DMS53 (cell line): ENCODE data around the gene TLR9.

Source experiments
- DNase-seq: peaks from one replicate; lab custom pipeline; 2025; lab: John Stamatoyannopoulos, UW

The TLR9 gene

DNA sequence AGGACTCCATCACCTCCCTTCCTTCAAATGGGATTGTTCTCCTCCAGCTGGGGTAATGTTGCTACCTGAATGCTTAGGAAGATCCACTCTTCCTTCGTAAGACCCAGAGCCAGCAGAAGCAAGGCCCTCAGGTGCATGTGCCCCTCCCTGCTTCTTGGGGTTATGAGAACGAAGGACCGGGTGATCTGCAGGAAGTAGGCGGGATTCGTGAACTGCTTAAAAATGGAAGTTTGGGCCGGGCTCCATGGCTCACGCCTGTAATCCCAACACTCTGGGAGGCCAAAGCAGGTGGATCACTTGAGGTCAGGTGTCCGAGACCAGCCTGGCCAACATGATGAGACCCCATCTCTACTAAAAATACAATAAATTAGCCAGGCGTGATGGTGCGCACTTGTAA lies 8.0 kb downstream of the TLR9 start:
- DNase-seq: no peak

DNA sequence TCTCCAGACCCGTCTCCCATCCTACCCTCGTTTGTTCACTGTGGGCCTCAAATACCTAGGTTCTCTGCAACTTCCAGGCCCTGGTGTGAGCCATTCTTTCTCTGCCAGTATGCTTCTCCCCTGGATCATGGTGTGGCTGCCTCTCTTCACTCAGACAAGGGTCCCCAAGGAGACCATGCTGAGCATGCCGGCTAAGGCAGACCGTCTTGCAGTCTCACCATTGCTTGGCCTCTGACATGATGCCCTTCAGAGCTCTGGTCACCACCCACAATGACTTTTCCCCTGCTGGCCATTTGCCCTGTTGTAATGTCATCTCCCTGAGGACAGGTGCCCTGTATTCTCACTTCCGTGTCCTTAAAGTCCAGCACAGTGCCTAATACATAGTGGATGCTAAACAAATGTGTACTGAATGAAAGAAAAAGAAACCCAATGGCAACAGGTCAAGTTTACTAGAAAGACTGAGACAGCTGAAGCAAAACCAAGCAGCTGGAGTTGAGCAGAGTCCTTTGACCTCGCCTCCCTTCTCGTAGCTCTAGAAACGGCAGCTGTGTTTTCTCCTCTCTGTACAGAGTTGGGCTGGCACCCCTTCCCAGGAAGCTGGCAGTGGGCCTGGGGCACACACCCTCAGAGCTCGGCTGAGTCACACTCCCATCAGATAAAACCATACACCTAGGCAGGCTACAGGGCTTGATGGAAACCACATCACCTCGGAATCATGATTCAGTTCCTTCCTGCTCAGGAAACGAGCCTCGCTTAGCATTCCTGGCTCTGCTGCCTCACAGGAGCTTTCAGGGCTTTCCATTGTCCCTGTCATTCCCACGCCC lies 8.6 kb downstream of the TLR9 start:
- DNase-seq: peak; percentile 71

DNA sequence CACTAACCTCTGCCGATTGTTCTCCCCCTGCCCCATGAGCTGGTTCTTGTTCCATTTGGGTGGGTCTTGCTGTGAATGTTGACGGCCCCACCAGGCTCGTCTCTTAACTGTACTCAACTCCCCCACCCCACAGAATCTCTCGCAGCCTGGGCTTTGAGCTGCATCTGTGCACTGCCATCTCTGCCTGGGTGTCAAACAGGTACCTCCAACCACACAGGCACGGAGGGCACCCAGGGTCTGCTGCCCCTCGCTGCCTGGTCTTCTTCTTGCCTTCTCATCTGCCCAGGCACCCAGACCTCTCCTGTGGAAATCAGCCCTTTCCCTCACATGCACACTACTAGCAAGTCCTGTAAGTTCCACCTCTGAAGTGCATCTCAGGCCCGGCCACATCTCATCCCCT lies 10.1 kb downstream of the TLR9 start:
- no peak for DNase-seq

DNA sequence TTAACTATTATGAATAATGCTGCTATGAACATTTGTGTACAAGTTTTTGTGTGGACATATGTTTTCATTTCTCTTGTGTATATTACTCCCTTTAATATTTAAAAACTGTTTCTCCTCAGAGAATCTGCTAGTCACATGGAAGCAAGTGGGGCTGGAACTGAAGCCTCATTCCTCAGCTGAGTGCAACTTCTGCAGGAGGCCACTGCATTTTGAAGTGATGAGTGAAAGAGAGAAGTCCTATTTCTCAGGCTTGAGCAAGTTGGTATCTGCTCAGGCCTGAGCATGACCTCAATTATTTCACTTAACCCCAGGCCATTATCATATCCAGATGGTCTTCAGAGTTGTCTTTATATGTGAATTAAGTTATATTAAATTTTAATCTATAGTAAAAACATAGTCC lies 11.5 kb downstream of the TLR9 start:
- no peak for DNase-seq

DNA sequence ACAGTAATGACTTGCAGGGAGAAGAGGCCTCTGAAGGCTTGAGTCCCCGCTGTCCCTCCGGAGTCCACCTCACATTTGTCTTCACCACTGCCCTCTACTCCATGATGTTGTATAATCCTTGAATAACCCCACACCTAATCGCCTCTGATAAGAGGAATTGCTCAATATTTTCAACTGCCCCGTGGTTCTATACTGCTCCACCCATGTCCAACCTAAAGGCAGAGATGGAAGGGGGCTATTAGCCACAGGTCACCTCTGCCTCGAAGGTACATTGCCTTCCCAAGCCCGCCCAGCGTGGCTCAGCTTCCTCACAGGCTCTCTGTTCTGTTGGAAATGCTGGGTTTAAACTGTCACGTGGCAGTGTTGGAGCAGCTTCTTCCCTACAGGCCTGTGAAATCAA lies 12.4 kb downstream of the TLR9 start:
- no peak for DNase-seq

DNA sequence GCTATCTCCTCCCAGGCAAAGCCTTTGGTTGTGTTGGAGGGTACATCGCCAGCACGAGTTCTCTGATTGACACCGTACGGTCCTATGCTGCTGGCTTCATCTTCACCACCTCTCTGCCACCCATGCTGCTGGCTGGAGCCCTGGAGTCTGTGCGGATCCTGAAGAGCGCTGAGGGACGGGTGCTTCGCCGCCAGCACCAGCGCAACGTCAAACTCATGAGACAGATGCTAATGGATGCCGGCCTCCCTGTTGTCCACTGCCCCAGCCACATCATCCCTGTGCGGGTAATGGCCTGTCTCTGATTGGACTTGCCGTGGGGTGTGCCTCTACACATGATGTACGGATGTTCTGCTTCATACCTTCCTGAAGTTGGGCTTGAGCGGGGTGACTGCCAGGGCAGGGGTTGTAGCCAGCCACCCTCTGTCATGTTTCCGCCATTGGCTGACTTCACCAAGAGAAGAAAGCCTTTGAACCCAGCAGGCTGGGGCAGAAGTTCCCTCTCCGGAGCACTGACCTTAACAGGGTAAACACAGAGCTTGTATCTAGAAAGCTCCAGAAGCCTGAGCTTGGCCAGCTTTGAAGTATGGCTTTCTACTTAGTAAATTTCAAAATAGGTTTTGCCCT lies 14.1 kb downstream of the TLR9 start:
- no peak for DNase-seq

DNA sequence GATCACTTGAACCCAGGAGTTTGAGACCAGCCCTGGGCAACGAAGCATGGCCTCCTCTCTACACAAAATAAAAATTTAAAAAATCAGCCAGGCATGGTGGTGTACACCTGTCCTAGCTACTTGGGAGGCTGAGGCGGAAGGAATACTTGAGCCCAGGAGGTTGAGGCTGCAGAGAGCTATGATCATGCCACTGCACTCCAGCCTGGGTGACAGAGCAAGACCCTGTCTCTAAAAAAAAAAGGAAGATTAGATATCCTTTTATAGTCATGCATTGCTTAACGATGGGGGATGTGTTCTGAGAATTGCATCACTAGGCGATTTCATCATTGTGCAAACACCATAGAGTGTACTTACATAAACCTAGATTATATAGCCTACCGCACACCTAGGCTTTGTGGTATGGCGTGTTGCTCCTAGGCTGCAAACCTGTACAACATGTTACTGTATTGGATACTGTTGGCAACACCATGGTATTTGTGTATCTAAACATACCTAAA lies 14.8 kb downstream of the TLR9 start:
- DNase-seq: peak; percentile 73

DNA sequence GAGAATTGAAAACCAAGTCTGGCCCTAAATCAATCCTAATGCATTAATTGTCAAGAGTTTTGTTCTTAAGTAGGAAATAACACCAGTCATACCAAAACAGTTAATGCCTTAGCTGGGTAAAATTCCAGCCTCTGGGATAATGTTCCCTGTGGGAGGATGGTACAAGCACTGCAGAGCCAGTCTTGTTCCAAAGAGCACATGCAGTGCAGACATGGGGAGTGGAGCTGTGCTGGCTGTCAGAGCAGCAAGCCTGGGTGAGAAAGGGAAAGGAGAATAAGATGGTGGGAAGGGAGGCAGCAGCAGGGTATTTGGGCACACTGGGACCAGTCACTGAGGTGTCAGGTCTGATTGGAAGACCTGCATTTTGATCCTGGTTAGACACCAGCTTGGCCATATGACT lies 15.4 kb downstream of the TLR9 start:
- no peak for DNase-seq

DNA sequence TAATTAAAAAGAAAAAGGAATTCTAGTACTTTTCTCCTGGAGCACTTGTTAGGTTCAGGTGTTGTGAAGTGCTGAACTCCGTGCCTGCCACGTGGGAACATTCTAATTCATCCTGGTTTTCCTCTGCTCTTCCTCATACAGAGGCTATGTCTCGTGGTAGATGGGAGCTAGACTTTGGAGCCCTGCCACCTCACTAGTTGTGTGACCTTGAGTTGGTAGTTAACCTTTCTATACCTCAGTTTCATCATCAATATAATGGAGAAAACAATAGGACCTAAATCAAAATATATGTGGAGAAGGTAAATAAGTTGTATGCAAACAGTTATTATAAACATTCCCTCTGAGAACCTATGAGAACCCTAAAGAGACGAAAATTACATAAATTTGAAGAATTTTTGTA lies 16.9 kb downstream of the TLR9 start:
- no peak for DNase-seq

DNA sequence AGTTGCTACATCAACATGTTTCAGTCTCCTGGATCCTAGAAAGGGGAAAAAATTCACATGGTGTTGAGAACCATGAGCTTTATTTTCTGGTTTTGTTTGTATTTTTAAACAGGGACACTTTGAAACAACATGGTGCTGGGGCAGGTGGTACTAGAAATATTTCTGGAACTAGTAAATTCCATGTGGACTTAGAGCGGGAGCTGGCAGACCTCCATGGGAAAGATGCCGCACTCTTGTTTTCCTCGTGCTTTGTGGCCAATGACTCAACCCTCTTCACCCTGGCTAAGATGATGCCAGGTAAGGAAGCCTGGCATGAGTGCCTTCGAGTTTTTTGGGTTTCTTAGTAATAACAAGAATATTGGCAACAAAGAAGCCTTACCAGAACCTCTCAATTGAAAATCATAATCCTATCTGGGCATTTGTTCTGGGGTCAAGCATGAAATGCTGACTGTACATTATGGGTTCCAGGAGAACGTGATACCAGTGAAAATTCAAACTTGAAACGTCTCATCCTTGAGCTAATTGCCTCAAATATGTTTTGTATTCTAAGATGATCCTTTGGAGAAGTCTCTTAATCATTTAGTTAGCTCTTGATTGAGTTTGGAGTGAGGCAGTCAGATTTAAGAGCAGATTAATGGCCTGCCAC lies 19.6 kb downstream of the TLR9 start:
- DNase-seq: no peak

DNA sequence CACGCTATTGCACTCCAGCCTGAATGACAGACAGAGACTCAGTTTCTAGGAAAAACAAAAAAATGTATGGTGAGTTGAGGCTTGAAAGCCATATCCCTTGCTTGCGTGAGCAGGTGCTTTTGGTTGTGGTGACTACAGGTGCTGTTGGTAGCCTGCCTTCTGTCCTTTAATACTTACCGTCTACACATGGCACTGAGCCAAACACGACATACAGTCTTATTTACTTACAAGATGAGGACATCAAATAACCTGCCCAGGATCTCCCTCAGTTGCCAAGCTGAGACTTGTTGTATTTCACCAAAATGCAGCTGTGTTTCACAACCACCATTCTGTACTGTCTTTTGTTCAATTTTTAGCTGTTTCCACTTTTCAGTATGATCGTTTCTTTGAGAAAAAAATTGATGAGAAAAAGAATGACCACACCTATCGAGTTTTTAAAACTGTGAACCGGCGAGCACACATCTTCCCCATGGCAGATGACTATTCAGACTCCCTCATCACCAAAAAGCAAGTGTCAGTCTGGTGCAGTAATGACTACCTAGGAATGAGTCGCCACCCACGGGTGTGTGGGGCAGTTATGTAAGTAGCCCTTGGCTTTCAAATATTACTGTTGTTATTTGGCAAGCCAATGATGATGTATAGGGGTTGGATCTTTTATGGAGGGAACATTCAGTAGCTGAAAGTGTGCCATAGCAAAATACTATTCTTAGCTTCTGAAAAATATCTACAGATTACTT lies 20.9 kb downstream of the TLR9 start:
- DNase-seq: peak; percentile 91

DNA sequence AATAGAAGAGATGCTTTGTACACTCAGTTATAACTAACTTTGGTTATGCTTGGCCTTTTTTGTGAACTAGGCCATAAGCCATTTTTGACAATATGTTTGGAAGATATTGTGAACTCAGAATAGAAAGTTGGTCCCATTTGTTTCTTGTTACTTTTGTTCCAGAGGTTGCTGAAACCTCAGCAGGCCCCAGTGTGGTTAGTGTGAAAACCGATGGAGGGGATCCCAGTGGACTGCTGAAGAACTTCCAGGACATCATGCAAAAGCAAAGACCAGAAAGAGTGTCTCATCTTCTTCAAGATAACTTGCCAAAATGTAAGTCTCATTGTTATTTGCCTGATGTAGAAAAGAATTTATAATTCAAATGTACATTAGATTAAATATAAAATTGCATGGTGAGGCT lies 21.7 kb downstream of the TLR9 start:
- no peak for DNase-seq

DNA sequence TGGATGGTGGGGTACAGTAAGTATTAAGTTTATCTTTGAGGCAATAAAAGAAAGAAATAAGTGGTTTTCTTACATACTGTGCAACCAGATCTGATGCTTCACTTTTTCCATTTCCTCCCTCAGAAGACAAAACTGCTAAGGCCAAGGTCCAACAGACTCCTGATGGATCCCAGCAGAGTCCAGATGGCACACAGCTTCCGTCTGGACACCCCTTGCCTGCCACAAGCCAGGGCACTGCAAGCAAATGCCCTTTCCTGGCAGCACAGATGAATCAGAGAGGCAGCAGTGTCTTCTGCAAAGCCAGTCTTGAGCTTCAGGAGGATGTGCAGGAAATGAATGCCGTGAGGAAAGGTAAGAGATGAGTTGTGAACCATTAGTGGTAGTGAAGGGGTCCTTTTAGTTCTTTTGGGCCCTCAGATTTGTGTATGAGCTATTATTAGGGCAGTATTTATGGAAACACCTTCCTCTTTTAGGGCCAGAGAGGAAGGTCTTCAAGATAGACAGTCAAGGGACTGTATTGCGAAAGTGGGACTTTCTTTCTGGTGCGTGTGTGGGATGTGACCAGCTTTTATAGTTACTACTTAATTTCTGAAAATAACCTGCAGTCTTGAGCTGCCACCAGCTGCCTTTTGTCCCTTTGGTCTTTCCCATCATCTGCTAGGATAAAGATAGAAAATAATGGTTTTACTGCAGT lies 22.9 kb downstream of the TLR9 start:
- DNase-seq: no peak

DNA sequence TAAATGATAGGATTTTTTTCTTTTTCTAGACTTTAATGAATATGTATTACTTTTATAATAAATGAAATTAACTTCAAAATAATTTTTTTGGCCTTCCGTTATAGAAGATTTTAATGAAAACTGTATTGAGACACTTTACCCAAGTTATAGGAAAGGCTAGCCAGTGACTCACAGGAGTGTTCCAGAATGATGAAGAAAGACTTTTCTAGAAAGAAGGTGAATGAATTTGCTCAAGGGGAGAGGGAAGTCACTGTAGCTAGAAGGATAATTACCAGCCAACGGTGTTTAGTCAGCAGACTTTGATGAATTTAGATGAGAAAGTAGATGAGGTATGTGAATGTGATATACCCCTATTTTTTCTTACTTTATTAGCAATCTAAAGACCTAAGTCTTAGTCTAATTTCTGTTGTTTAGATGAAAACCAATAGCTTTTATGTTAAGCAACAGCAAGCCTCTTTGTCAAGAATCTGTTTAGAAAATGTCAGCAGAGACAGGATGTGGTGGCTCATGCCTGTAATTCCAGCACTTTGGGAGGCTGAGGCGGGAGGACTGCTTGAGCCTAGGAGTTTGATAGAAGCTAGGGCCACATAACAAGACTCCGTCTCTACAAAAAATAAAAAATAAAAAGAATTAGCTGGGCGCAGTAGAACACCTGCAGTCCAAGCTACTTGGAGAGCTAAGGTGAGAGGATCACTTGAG lies 24.3 kb downstream of the TLR9 start:
- no peak for DNase-seq

DNA sequence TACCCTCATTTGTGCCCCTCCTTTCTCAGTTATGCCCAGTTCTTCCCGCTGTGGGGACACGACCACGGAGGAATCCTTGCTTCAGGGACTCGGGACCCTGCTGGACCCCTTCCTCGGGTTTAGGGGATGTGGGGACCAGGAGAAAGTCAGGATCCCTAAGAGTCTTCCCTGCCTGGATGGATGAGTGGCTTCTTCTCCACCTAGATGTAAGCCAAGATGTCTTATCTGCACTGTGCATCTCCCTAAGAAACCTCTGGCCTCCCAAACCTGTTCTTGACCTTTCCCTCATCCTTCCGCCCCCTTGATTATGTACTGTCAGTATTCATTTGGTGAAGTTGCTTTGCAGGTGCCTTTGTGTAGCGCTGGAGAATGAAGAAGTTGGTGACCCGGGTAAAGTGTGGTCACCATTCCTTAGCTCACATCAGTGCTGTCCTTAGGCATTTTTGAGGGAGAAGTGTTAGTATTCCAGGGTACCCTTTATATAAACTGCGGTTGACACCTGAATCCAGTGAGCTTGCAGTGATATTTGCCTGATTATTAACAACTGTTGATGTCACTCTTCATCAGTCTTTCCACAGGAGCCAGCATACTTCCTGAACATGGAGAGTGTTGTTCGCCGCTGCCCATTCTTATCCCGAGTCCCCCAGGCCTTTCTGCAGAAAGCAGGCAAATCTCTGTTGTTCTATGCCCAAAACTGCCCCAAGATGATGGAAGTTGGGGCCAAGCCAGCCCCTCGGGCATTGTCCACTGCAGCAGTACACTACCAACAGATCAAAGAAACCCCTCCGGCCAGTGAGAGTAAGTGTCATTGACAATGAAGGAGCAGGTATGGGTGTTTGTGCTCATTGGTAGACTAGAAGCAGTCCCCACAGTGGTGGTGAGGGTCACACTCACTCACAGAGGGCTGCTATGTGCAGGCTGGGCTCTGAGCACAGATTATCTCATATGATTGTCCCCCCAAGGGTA lies 26.5 kb downstream of the TLR9 start:
- no peak for DNase-seq

DNA sequence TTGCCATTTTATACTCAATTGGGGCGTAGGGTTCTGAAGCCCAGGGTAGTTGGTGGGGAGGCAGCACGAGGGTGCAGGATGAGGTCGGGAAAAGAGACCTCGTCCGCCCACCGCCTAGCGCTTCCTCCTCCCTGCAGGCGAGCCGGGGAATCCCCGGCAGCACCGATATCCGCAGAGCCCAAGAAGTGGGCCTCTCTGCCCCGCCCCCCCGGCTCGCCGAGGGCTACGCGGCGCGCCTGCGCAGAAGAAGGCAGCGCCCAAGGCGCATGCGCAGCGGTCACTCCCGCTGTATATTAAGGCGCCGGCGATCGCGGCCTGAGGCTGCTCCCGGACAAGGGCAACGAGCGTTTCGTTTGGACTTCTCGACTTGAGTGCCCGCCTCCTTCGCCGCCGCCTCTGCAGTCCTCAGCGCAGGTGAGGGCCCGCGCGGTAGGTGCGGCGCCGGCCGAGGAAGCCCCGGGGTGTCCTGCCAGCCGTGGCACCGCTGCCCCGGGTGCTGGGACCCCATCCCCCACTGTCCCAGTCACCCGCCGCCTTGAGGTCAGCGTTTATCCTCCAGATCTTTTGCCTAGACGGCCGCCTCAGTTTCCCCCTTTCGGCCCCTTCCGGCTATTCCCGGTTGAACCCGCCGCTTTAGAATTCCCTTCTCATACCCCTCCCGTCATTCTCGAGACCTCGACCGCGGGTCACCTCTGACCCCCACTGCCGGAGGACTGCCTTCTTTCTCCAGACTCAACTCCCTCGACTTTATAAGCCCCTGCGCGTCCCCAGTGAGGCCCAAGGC lies 27.4 kb downstream of the TLR9 start, which contains the start of gene ALAS1:
TSS of gene ALAS1 (plus strand) at position 319 of the 784 bp plus-strand sequence. CDS start 1,082 bp downstream, outside the sequence.
- peak; percentile 84 for DNase-seq

DNA sequence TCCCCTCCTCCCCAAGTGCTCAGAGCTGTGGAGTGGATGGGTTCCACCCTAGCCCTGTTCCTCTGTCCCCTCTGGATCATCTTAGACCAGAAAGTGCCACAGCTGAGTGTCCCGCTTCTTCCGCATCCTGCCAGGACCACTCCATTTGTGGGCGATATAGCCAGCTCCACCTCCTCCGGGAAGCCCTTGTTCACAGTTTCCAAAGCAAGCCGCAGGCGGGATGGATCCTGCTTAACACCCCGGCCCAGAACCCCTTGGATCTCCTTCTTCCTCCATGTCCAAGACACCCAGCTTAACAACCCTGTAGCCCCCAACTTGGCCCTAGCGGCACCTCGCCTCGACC lies 28.0 kb downstream of the TLR9 start:
- no peak for DNase-seq

DNA sequence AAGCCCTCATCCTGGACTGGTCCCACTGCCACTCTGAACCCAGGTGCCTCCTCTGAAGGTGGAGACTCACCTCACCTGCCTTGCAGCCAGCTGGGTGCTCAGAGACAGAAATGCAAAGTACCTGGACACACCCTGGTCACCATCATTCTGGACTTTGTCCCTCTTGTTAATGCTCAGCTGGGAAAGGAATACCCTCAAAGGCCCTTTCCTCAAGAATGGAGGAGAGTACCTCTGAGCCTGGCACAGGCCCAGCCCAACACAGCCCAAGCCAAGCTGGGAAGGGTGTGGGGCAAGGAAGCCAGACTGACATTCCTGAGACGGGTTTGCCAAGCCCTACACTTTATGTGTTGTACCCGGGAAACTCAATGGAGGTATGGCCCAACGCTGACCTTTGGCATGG lies 28.5 kb downstream of the TLR9 start:
- peak; percentile 49 for DNase-seq

DNA sequence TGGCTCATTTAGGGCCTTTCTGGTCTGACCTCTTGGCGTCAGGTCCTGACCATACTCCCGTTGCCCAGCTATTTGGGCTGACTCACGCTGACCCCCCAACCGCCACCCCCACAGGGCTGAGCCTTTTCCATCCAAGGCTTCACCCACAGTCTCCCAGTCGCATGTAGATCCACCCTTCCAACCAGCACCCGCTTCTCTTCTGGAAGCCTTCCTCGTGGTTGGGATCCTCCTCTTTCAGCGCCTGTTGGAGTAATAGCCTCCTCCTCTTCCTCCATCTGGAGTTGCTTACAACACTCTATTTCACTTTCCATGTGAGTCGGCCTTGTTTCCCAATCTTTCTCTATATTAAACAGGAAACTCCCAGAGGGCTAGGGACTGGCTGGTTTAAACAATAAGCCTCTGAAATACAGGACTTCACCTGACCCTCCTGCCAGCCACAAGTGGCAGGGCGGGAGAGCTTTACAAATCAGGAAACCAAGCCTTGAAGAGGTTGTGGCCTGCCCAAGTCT lies 29.6 kb downstream of the TLR9 start:
- DNase-seq: no peak
